Gastrocnemius medialis (tissue), 4 donors: Measurements from ENCODE around the gene UTY.
A peak's percentile ranks its signal among the peaks of the same experiment; 100 is the strongest.

Source experiments
- CTCF ChIP-seq, 5 experiments: fragments of 450-650 bp in 3 of 5; fragments of 200-600 bp in 2 of 5; sonication (generic) in 2 of 5; IDR thresholded peaks in 4 of 5; conservative IDR thresholded peaks in 1 of 5; 1 replicate in 4 of 5; 2 replicates in 1 of 5; pipeline ENCODE4 v1.5.1; 2016 to 2019; ENCODE audit warnings: antibody characterized with exemption in 5 of 5, mild to moderate bottlenecking in 3 of 5, moderate library complexity in 3 of 5
- POLR2A ChIP-seq, 2 donors: fragments of 450-650 bp; IDR thresholded peaks; one replicate each; pipeline ENCODE4 v1.6.1; 2017; ENCODE audit warnings: antibody characterized with exemption in 2 of 2, mild to moderate bottlenecking in 2 of 2, moderate library complexity in 2 of 2

- TF ChIP-seq POLR2A (IDR thresholded peaks at IDR 0.05) (no peak), CTCF (IDR thresholded peaks at IDR 0.05 in 4 of 5, conservative IDR thresholded peaks at IDR 0.05 in 1 of 5) (peak in 1 of 5 experiments; percentile 39)
These were observed 136.4 kb downstream of the UTY start for GRCh38 chrY:13343307-13343946.
